ENCODE measurements around the gene TOMM5.

DNA sequence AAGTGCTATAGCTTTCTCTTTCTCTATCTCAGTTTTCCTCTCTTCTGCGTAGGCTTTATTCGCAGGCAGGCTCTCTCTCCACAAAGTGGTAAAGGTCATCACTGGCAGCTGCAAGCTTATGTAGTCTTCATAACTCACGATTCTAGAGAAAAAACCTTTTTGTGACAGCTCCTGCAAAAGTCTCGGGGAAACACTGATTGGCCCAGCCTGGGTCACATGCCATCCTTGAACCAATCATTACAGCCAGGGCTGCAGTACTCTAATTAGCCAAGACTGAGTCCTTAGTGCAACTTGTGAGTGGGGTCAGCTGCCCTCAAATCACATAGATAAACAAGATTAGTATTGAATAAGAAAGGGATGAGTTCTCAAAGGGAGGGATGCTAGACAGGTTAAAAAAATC, 40.1 kb upstream of the TOMM5 start:
- TF ChIP-seq, protein P1, sequence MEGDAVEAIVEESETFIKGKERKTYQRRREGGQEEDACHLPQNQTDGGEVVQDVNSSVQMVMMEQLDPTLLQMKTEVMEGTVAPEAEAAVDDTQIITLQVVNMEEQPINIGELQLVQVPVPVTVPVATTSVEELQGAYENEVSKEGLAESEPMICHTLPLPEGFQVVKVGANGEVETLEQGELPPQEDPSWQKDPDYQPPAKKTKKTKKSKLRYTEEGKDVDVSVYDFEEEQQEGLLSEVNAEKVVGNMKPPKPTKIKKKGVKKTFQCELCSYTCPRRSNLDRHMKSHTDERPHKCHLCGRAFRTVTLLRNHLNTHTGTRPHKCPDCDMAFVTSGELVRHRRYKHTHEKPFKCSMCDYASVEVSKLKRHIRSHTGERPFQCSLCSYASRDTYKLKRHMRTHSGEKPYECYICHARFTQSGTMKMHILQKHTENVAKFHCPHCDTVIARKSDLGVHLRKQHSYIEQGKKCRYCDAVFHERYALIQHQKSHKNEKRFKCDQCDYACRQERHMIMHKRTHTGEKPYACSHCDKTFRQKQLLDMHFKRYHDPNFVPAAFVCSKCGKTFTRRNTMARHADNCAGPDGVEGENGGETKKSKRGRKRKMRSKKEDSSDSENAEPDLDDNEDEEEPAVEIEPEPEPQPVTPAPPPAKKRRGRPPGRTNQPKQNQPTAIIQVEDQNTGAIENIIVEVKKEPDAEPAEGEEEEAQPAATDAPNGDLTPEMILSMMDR (conservative IDR thresholded peaks at IDR 0.05; ENCODE audit: low read length), result no peak
- TF ChIP-seq EZH2phosphoT487 (IDR thresholded peaks at IDR 0.05; ENCODE audit: borderline replicate concordance), result no peak
